Natural killer cell treated with Interleukin-12 subunit alpha and Interleukin-12 subunit beta and Interleukin-15 and Interleukin-18, amount 100 ng/mL, for 72 hours (primary cell): ENCODE results near the gene CASP3. TPM values are rescaled to one million over a fixed set of nuclear protein-coding genes. Genes with fewer than 3 reads are reported as not detected.

ENCODE experiments used
- ATAC-seq, 2 donors: fragments of 150-1000 bp; cut with Tn5 transposase in 1 of 2; sonication (Bioruptor Pico), chemical (Tn5 transposase) in 1 of 2; 2 replicates each; pipeline ENCODE4 v1.10.0; 2021
- DNase-seq: peaks from one replicate; pipeline ENCODE4 v3.0.0; 2022; ENCODE audit warnings: low spot score
- H3K27ac Mint-ChIP-seq, 2 donors: 1 replicate in 1 of 2; 2 replicates in 1 of 2; pipeline ENCODE4 v1.8.0; 2022; ENCODE audit warnings: mixed read lengths in 2 of 2, mild to moderate bottlenecking in 1 of 2, moderate library complexity in 1 of 2
- H3K27me3 Mint-ChIP-seq, 2 donors: 1 replicate in 1 of 2; 2 replicates in 1 of 2; pipeline ENCODE4 v1.8.0; 2022; ENCODE audit warnings: mixed read lengths in 2 of 2
- H3K36me3 Mint-ChIP-seq: one replicate; pipeline ENCODE4 v1.8.0; 2022; ENCODE audit warnings: mixed read lengths
- H3K4me1 Mint-ChIP-seq, 2 donors: 1 replicate in 1 of 2; 2 replicates in 1 of 2; pipeline ENCODE4 v1.8.0; 2022; ENCODE audit warnings: low read depth in 2 of 2, mixed read lengths in 2 of 2, mild to moderate bottlenecking in 1 of 2
- H3K4me3 Mint-ChIP-seq: one replicate; pipeline ENCODE4 v1.8.0; 2022; ENCODE audit warnings: mixed read lengths
- H3K9me3 Mint-ChIP-seq: 2 replicates; pipeline ENCODE4 v1.8.0; 2022; ENCODE audit warnings: mixed read lengths
- total RNA-seq, 2 donors: library from RNA; stranded (reverse); gene quantifications; one replicate each; pipeline ENCODE4 v1.2.3, GENCODE V29; 2022

CASP3 gene
- total RNA-seq, 2 donors from 2014 or later = 65.8 to 96.5 TPM

DNA sequence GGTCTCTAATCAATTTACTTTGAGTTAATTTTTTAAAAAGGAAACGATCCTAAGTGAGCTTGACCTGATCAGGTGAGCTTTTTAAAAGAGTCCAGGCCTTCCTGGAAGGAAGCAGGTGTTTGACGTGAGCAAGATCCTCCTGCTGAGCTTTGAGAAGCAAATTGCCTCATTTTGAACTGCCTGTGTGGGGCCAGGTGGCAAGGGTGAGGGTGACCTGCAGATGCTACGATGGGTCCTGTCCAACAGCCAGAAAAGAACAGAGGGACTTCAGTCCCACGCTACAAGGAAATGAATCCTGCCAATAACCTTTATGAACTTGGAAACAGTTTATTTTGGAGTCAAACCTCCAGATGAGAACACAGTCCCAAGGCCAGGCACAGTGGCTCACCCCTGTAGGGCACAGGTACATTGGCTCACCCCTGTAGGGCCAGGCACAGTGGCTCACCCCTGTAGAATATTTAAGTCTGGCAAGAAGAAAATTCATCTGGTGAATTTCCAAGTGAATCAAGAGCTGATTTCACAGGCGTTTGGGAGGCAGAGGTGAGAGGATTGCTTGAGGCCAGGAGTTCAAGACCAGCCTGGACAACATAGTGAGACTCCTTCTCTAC lies 58.1 kb downstream of the CASP3 start:
- Mint-ChIP-seq H3K9me3 (no peaks in the 10 kb centered on the region), H3K27me3 (peaks cover 0 to 3% of the 10 kb centered on the region in 2 donors), H3K4me1 (no peaks in the 10 kb centered on the region), H3K27ac (no peak overlapping the region), H3K4me3 (no peak overlapping the region), H3K36me3 (no peaks in the 10 kb centered on the region)
- no peak for ATAC-seq
- no peak for DNase-seq

DNA sequence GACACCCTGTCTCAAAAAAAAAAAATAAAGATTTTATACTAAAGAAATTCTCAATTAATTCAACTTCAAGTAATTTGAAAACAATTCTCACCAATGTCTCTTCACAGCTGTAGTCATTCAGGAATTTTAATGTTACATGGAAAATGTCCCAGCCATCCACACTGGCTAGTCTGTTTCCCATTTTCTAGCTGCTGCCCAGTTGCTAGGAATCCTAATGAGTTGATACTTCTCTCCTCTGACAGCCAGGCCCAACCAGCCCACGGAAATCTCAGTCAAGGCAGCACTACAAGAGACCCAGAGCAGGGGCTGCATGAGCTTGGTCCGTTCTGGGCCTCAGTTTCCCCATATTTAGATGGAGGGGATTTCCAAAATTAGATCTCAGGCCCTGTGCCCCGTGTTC lies 59.1 kb downstream of the CASP3 start:
- Mint-ChIP-seq H3K27me3 (peaks cover 0 to 3% of the 10 kb centered on the region in 2 donors), H3K36me3 (no peaks in the 10 kb centered on the region), H3K27ac (no peak overlapping the region), H3K4me3 (no peak overlapping the region), H3K9me3 (no peaks in the 10 kb centered on the region), H3K4me1 (no peaks in the 10 kb centered on the region)
- no peak for ATAC-seq
- no peak for DNase-seq

DNA sequence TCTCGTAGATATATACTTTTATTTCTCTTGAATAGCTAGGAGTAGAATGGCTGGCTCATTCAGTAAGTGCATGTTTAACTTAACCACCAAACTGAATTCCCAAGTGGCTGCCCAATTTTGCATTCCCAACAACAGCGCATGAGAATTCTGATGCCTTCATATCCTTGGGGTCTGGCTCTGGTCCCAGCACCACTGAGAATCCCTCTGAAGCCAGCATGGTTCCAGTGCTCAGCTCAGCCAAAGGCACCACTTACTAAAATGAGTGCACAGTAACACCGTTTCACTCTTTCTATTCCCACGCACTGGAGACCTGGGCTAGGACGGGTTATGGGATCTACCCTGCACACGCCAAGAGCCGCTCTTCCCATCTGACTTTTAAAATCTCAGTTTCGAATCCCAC lies 60.4 kb downstream of the CASP3 start:
- Mint-ChIP-seq H3K9me3 (no peaks in the 10 kb centered on the region), H3K27ac (no peak overlapping the region), H3K4me3 (no peak overlapping the region), H3K27me3 (peaks cover 0 to 3% of the 10 kb centered on the region in 2 donors), H3K36me3 (no peaks in the 10 kb centered on the region), H3K4me1 (peaks cover 7 to 8% of the 10 kb centered on the region in 2 donors)
- no peak for DNase-seq
- no peak for ATAC-seq

DNA sequence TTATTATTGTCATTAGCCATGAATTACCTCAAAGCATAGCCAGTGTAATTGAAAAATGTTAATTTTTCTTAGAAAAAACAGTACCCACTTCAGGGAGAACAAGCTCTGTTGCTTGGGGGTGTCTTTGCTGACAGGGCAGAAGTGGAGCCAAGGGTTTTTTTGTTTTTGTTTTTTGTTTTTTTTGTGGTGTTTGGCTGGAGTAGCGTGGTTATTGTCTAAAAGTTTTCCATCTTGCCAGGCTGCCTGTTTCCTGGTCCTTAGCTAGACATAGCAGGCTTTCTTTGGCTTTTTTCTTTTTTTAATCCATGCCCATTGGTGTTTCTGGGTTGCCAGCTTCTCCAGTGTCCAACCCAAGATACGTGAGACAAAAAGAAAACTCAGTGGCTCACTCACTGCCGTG lies 61.5 kb downstream of the CASP3 start:
- peaks cover 0 to 3% of the 10 kb centered on the region in 2 donors for H3K27me3 Mint-ChIP-seq

DNA sequence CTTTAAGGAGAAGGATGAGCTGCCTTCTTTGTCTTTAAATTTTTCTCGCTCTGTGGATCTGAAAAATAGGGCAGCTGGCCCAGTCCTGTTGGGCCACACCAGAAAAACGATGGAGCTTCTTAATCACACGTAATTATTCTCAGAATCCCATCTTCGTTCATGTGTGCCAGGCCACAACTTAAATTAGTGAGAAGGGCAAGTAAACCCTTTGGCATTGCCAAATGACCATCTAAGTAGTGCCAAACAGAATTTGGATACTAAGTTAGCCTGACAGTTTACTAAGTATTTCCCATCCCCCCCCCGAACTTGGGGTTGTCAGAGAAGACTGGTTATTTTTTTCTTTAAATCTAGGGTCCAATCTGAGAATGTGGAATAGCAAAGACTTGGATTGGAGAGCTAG lies 62.0 kb downstream of the CASP3 start:
- Mint-ChIP-seq H3K27me3 (peaks cover 0 to 3% of the 10 kb centered on the region in 2 donors), H3K27ac (no peak overlapping the region), H3K4me1 (peaks cover 12 to 13% of the 10 kb centered on the region in 2 donors), H3K4me3 (no peak overlapping the region), H3K36me3 (no peaks in the 10 kb centered on the region), H3K9me3 (no peaks in the 10 kb centered on the region)
- DNase-seq (no peak), ATAC-seq (no peak)

More for the DNA sequence above, 61.5 kb downstream of the CASP3 start:
- no peak overlapping the region for H3K4me3 Mint-ChIP-seq
- no peak for ATAC-seq
- no peak overlapping the region for H3K27ac Mint-ChIP-seq
- no peaks in the 10 kb centered on the region for H3K36me3 Mint-ChIP-seq
- H3K9me3 Mint-ChIP-seq = no peaks in the 10 kb centered on the region
- DNase-seq = no peak
- peaks cover 12 to 13% of the 10 kb centered on the region in 2 donors for H3K4me1 Mint-ChIP-seq

DNA sequence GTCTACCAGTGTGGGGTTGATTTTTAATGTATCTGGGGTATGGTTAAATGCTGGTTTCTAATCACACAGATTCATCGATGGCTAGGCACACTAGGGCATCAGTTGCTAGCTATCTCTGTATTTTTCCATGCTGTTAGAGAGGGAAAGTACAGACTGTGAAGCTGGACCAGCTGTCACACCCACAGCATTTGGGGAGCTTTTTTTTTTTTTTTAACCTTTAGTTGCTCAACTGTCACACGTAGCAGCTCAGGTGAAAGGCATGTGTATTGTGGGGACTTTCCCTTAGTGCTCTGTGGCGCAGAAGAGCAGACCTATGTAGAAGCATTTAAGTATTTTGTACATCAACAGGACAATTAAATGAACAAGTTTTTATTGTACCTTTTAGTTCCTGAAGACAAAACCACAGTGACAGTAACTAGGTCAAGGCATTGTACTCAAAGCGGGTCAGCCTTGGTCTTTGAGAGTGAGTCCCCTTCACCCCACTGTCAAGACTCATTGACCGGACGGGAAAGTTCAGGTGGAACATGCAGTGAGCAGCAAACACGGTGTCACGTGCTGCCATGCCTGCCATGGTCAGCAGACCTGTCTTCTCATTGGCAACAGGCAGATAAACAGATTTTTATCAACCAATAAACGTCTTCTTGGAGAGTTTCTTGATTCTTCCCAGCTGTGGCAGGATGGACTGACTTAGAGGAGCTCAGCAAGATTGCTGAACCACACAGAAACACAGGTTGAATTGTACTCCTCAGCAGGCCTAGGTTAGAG lies 65.3 kb downstream of the CASP3 start:
- H3K4me1 Mint-ChIP-seq = peaks cover 12 to 13% of the 10 kb centered on the region in 2 donors
- peak; percentile 43 to 74 for ATAC-seq
- no peaks in the 10 kb centered on the region for H3K27me3 Mint-ChIP-seq
- no peaks in the 10 kb centered on the region for H3K36me3 Mint-ChIP-seq
- no peaks in the 10 kb centered on the region for H3K9me3 Mint-ChIP-seq
- H3K27ac Mint-ChIP-seq = peak overlapping the region; percentile 21 to 71
- peak overlapping the region; percentile 45 for H3K4me3 Mint-ChIP-seq
- DNase-seq = no peak

Other genes with a start within 250 kb of the CASP3 start
- 10 to 100 TPM; 55.2 to 67.8 TPM for gene IRF2, start 174.9 kb downstream of the CASP3 start, total RNA-seq
- 10 to 100 TPM; 19.1 to 19.3 TPM for gene PRIMPOL, start 291 bp upstream of the CASP3 start, total RNA-seq
- 10 to 100 TPM; 44.8 to 60.2 TPM for gene CENPU, start 84.6 kb upstream of the CASP3 start, total RNA-seq
- 100 to 1,000 TPM; 110 to 111 TPM for gene ACSL1, start 176.5 kb upstream of the CASP3 start, total RNA-seq